ENCODE data around the gene CNIH1.

Gene CNIH1

DNA sequence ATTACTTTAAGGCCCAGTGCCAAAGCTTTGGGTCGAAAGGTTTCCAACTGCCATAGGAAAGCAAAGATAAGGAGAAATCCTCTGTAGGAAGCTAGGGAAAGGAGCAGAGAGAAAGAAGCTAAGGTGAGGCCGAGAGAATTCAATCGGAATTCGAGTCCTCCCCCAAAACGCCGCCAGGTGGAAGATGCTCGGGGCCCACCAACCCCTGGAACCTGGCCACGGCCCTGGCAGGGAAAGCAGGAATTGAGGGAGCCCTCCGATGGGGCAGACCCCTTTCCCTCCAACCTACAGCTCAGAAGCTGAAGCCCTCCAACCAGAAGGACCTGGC is 47.1 kb upstream of the CNIH1 start:
- Histone ChIP-seq H3K27me3 (replicated peaks) (no peaks in the 10 kb centered on the region), H3K27ac (peak overlapping the region; percentile 91), H3K4me3 (ENCODE audit: low read depth, low read length) (peak overlapping the region; percentile 76), H3K36me3 (replicated peaks) (peaks cover 3% of the 10 kb centered on the region)
- no peak for DNase-seq
- in situ Hi-C loops (cut with HindIII; ENCODE audit: low pct_ligation_motif_present, low sequenced_read_pairs): no loop called here
- TF ChIP-seq, protein P1, sequence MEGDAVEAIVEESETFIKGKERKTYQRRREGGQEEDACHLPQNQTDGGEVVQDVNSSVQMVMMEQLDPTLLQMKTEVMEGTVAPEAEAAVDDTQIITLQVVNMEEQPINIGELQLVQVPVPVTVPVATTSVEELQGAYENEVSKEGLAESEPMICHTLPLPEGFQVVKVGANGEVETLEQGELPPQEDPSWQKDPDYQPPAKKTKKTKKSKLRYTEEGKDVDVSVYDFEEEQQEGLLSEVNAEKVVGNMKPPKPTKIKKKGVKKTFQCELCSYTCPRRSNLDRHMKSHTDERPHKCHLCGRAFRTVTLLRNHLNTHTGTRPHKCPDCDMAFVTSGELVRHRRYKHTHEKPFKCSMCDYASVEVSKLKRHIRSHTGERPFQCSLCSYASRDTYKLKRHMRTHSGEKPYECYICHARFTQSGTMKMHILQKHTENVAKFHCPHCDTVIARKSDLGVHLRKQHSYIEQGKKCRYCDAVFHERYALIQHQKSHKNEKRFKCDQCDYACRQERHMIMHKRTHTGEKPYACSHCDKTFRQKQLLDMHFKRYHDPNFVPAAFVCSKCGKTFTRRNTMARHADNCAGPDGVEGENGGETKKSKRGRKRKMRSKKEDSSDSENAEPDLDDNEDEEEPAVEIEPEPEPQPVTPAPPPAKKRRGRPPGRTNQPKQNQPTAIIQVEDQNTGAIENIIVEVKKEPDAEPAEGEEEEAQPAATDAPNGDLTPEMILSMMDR (IDR thresholded peaks at IDR 0.05; ENCODE audit: low read depth, low read length, missing control alignments): peak; percentile 28

DNA sequence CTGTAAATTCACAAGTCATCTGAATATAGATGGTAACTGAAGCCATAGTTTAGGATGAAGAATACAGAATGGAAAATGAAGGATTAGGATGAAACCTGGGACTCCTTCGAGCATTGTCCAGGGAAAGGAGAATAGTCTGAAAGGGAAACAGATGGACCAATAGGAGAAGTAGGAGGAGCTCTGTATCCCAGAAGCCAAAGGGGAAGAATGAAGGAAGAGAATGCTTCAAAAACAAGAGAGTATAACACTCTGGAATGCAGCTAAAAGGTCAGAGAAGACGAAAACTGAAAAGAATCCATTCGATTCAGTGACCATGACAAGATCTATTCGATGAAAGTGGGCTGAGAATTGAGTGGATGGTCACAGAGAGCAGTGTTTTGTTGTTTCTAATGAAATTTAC is 46.6 kb upstream of the CNIH1 start:
- Histone ChIP-seq H3K4me3 (ENCODE audit: low read depth, low read length) (peak overlapping the region; percentile 76), H3K36me3 (replicated peaks) (peaks cover 8% of the 10 kb centered on the region), H3K27ac (peak overlapping the region; percentile 91), H3K27me3 (replicated peaks) (no peaks in the 10 kb centered on the region)
- DNase-seq: no peak
- in situ Hi-C loops (cut with HindIII; ENCODE audit: low pct_ligation_motif_present, low sequenced_read_pairs): no loop called here
- TF ChIP-seq, protein P1 (IDR thresholded peaks at IDR 0.05; ENCODE audit: low read depth, low read length, missing control alignments): no peak

DNA sequence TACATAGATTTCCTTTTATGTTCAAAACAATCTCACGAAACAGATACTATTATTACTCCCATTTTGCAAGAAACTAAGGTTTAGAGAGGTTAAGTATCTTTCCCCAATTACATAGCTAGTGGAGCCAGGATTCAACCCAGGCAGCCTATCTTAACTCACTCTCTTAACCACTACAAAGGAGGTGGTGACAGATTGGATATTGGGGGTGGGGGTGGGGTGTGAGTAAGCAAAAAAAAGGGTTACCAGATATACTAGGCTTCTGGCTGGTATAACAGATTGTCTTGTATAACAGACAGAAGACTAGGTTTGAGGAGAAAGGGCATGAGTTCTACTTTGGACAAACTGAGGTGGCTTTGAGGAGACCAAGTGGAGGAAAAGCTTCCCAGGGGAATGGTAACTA is 45.5 kb upstream of the CNIH1 start:
- Histone ChIP-seq H3K27me3 (replicated peaks) (no peaks in the 10 kb centered on the region), H3K27ac (no peak overlapping the region), H3K4me3 (ENCODE audit: low read depth, low read length) (no peak overlapping the region), H3K36me3 (replicated peaks) (peaks cover 15% of the 10 kb centered on the region)
- in situ Hi-C loops (cut with HindIII; ENCODE audit: low pct_ligation_motif_present, low sequenced_read_pairs): no loop called here
- no peak for DNase-seq
- TF ChIP-seq, protein P1 (IDR thresholded peaks at IDR 0.05; ENCODE audit: low read depth, low read length, missing control alignments): no peak

DNA sequence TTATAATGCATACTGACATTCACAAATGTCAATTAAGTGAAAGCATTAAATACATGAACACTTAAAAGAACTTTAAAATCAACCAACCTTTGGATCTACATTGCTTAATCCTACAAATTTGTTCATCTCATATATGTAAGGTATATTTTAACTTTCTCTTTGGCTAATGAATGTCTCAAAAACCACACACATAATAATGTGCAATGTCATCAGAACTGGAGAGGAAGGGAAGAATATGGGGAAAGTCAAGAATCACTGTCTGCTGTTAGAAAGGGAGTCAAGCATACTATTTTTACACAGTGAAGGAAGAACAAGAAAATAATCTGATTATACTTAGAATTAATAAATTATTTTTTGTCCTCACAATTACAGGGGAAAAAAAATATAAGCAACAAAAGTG is 42.7 kb upstream of the CNIH1 start:
- Histone ChIP-seq H3K4me3 (ENCODE audit: low read depth, low read length) (no peak overlapping the region), H3K27me3 (replicated peaks) (no peaks in the 10 kb centered on the region), H3K36me3 (replicated peaks) (peaks cover 20% of the 10 kb centered on the region), H3K27ac (no peak overlapping the region)
- TF ChIP-seq, protein P1 (IDR thresholded peaks at IDR 0.05; ENCODE audit: low read depth, low read length, missing control alignments): no peak
- DNase-seq: no peak
- in situ Hi-C loops (cut with HindIII; ENCODE audit: low pct_ligation_motif_present, low sequenced_read_pairs): no loop called here

DNA sequence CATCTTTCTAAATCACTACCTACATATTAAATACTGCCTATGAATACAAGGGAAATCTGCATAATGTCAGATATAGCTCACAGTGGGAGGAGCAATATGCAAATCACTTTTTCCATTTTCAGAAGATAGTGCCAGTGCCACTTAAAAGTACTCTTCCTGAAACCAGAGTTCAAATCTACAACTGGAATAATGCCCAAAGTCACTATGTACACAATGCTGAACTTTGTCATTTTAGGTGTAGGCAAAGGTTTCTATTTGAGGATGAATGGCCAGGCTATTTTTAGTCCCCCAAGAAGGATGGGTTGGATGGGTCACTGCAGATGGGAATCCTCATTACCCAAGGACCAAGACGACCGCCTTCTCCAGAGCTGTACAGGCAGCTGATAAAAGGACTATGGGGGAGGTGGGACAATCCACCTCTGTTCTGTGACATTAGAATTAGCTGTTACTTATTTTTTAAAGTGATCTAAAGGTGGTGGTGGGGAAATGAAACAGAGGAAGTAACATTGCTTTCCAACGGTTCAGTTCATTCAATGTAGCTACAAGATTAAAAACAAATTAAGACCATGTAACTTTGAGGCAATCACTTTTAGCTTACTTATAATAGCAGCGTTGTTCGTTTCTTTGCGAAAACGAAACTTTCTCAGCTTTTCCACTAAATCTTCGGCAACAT is 42.0 kb upstream of the CNIH1 start:
- TF ChIP-seq, protein P1 (IDR thresholded peaks at IDR 0.05; ENCODE audit: low read depth, low read length, missing control alignments): no peak
- Histone ChIP-seq H3K4me3 (ENCODE audit: low read depth, low read length) (no peak overlapping the region), H3K27me3 (replicated peaks) (no peaks in the 10 kb centered on the region), H3K27ac (no peak overlapping the region), H3K36me3 (replicated peaks) (peaks cover 26% of the 10 kb centered on the region)
- in situ Hi-C loops (cut with HindIII; ENCODE audit: low pct_ligation_motif_present, low sequenced_read_pairs): no loop called here
- DNase-seq: no peak

DNA sequence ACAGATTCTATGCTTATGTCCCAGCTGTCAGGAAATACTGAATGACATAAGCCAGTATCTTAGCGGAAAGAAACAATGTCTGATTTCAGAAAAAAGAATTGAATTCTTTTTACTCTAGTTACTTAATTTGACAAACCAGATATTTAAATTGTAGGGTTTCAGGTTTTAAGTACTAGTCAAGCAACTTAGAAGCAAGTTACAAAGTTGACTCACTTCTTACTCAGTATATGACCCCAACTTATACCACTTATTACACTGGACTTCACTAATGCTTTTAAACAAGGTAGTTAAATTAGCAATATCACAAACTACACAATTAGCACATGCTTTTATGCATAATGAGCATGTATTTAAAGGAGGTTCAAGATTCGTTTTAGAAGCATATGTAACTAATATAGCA is 40.5 kb upstream of the CNIH1 start:
- H3K27ac ChIP-seq: no peak overlapping the region
- in situ Hi-C loops (cut with HindIII; ENCODE audit: low pct_ligation_motif_present, low sequenced_read_pairs): no loop called here
- no peaks in the 10 kb centered on the region for H3K27me3 ChIP-seq (replicated peaks)
- no peak for DNase-seq
- no peak overlapping the region for H3K4me3 ChIP-seq (ENCODE audit: low read depth, low read length)
- TF ChIP-seq, protein P1 (IDR thresholded peaks at IDR 0.05; ENCODE audit: low read depth, low read length, missing control alignments): no peak
- peaks cover 26% of the 10 kb centered on the region for H3K36me3 ChIP-seq (replicated peaks)
